Astrocyte (in vitro differentiated cells and primary cell): ENCODE measurements around the gene RNF150. TPM values are rescaled to one million over a fixed set of nuclear protein-coding genes. Genes with fewer than 3 reads are reported as not detected.
A peak's percentile ranks its signal among the peaks of the same experiment; 100 is the strongest.

Experiments used
- DNase-seq: peaks from one replicate; pipeline ENCODE4 v3.0.0-alpha.2; 2010; ENCODE audit warnings: low read depth
- FAIRE-seq: peaks from 2 replicates; lab custom pipeline; 2011; peaks lifted over from hg19 to GRCh38; lab: Jason Lieb, UNC
- H2AFZ ChIP-seq: 2 replicates; pipeline ENCODE4 v1.6.0; 2012; ENCODE audit warnings: low read depth, low read length, inconsistent platforms
- H3K27ac ChIP-seq: 2 replicates; pipeline ENCODE4 v1.5.1; 2011; ENCODE audit warnings: low read depth, low read length, inconsistent platforms
- H3K27me3 ChIP-seq: 2 replicates; pipeline ENCODE4 v1.6.0; 2011; ENCODE audit warnings: low read length, inconsistent platforms; ENCODE audit not compliant: insufficient read depth
- H3K36me3 ChIP-seq: 2 replicates; pipeline ENCODE4 v1.5.1; 2011; ENCODE audit warnings: low read length, inconsistent platforms; ENCODE audit not compliant: insufficient read depth
- H3K4me1 ChIP-seq: 2 replicates; pipeline ENCODE4 v1.5.1; 2011; ENCODE audit warnings: low read length, inconsistent platforms; ENCODE audit not compliant: insufficient read depth
- H3K4me2 ChIP-seq: 2 replicates; pipeline ENCODE4 v1.6.0; 2012; ENCODE audit warnings: low read length, inconsistent platforms
- H3K4me3 ChIP-seq: 2 replicates; pipeline ENCODE4 v1.5.1; 2011; ENCODE audit warnings: low read depth, mild to moderate bottlenecking, low read length, inconsistent platforms; ENCODE audit not compliant: insufficient read depth
- H3K79me2 ChIP-seq: 2 replicates; pipeline ENCODE4 v1.6.0; 2012; ENCODE audit warnings: mild to moderate bottlenecking, low read length, inconsistent platforms; ENCODE audit not compliant: insufficient read depth
- H3K9ac ChIP-seq: 2 replicates; pipeline ENCODE4 v1.6.0; 2012; ENCODE audit warnings: mild to moderate bottlenecking, low read length, inconsistent platforms
- H3K9me3 ChIP-seq: 2 replicates; pipeline ENCODE4 v1.5.1; 2012; ENCODE audit warnings: low read depth, mild to moderate bottlenecking, low read length, inconsistent platforms; ENCODE audit not compliant: insufficient read depth
- H4K20me1 ChIP-seq: 2 replicates; pipeline ENCODE4 v1.6.0; 2012; ENCODE audit warnings: low read length, inconsistent platforms; ENCODE audit not compliant: insufficient read depth
- H3K27ac Mint-ChIP-seq: one replicate; pipeline ENCODE4 v1.8.0; 2021; ENCODE audit warnings: mild to moderate bottlenecking, mixed read lengths; ENCODE audit not compliant: unreplicated experiment
- H3K27me3 Mint-ChIP-seq: one replicate; pipeline ENCODE4 v1.8.0; 2021; ENCODE audit warnings: low read depth, mixed read lengths; ENCODE audit not compliant: unreplicated experiment
- H3K36me3 Mint-ChIP-seq: one replicate; pipeline ENCODE4 v1.8.0; 2021; ENCODE audit warnings: low read depth, mixed read lengths; ENCODE audit not compliant: unreplicated experiment
- H3K4me1 Mint-ChIP-seq: one replicate; pipeline ENCODE4 v1.8.0; 2021; ENCODE audit warnings: low read depth, mixed read lengths; ENCODE audit not compliant: unreplicated experiment
- H3K4me3 Mint-ChIP-seq: one replicate; pipeline ENCODE4 v1.8.0; 2021; ENCODE audit warnings: mild to moderate bottlenecking, moderate library complexity, mixed read lengths; ENCODE audit not compliant: unreplicated experiment
- H3K9me3 Mint-ChIP-seq: one replicate; pipeline ENCODE4 v1.8.0; 2021; ENCODE audit warnings: mild to moderate bottlenecking, mixed read lengths; ENCODE audit not compliant: unreplicated experiment
- CTCF ChIP-seq: IDR thresholded peaks from 2 replicates; pipeline ENCODE4 v1.5.1; 2011; ENCODE audit warnings: low read depth, mild to moderate bottlenecking, inconsistent platforms, low read length, moderate library complexity; ENCODE audit not compliant: insufficient read depth
- EZH2 ChIP-seq: IDR thresholded peaks from 2 replicates; pipeline ENCODE4 v1.6.1; 2012; ENCODE audit warnings: mild to moderate bottlenecking, low read length, inconsistent platforms; ENCODE audit not compliant: insufficient read depth
- total RNA-seq: library from RNA; stranded (reverse); gene quantifications from 2 replicates; pipeline ENCODE4 v1.2.1, GENCODE V29; 2021

Gene RNF150
- total RNA-seq, 1 donor from 2014 or later = 5.2 TPM

GRCh38 chr4:140856621-140857062 lies 276.6 kb downstream of the RNF150 start:
- H3K4me1 ChIP-seq = peaks cover 10% of the 10 kb centered on the region
- no peak overlapping the region for H3K27ac ChIP-seq
- H3K36me3 ChIP-seq = no peaks in the 10 kb centered on the region
- peak overlapping the region; percentile 58 for H2AFZ ChIP-seq
- H3K9ac ChIP-seq = no peak overlapping the region
- FAIRE-seq (no peak), DNase-seq (peak; percentile 86)
- no peaks in the 10 kb centered on the region for H3K36me3 Mint-ChIP-seq
- H3K4me1 Mint-ChIP-seq = peaks cover 5% of the 10 kb centered on the region
- H3K4me2 ChIP-seq = peak overlapping the region; percentile 71
- H3K79me2 ChIP-seq = no peaks in the 10 kb centered on the region
- no peak overlapping the region for H3K4me3 ChIP-seq
- no peaks in the 10 kb centered on the region for H4K20me1 ChIP-seq
- H3K27me3 Mint-ChIP-seq = no peaks in the 10 kb centered on the region
- no peak overlapping the region for H3K4me3 Mint-ChIP-seq
- no peak for TF ChIP-seq EZH2
- no peak for TF ChIP-seq CTCF
- peaks cover 3% of the 10 kb centered on the region for H3K27me3 ChIP-seq
- H3K9me3 Mint-ChIP-seq = no peaks in the 10 kb centered on the region
- no peaks in the 10 kb centered on the region for H3K9me3 ChIP-seq
- no peak overlapping the region for H3K27ac Mint-ChIP-seq

GRCh38 chr4:140854168-140854567 lies 279.1 kb downstream of the RNF150 start:
- Histone ChIP-seq H3K79me2 (no peaks in the 10 kb centered on the region), H3K27me3 (peaks cover 3% of the 10 kb centered on the region), H3K36me3 (no peaks in the 10 kb centered on the region), H3K9me3 (no peaks in the 10 kb centered on the region), H4K20me1 (no peaks in the 10 kb centered on the region), H3K27ac (no peak overlapping the region), H3K4me3 (no peak overlapping the region), H3K4me1 (peaks cover 10% of the 10 kb centered on the region), H2AFZ (no peak overlapping the region), H3K4me2 (no peak overlapping the region), H3K9ac (no peak overlapping the region)
- FAIRE-seq = no peak
- H3K4me1 Mint-ChIP-seq = peaks cover 5% of the 10 kb centered on the region
- H3K27me3 Mint-ChIP-seq = no peaks in the 10 kb centered on the region
- H3K36me3 Mint-ChIP-seq = no peaks in the 10 kb centered on the region
- H3K9me3 Mint-ChIP-seq = no peaks in the 10 kb centered on the region
- no peak overlapping the region for H3K4me3 Mint-ChIP-seq
- DNase-seq = no peak
- H3K27ac Mint-ChIP-seq = no peak overlapping the region
- TF ChIP-seq CTCF = no peak
- TF ChIP-seq EZH2 = no peak

GRCh38 chr4:140851804-140852203 lies 281.5 kb downstream of the RNF150 start:
- no peaks in the 10 kb centered on the region for H3K27me3 Mint-ChIP-seq
- H2AFZ ChIP-seq = no peak overlapping the region
- no peaks in the 10 kb centered on the region for H3K9me3 ChIP-seq
- TF ChIP-seq EZH2 (no peak), CTCF (no peak)
- H3K36me3 Mint-ChIP-seq = no peaks in the 10 kb centered on the region
- no peaks in the 10 kb centered on the region for H3K79me2 ChIP-seq
- no peaks in the 10 kb centered on the region for H4K20me1 ChIP-seq
- DNase-seq (no peak), FAIRE-seq (peak; percentile 20)
- no peak overlapping the region for H3K4me3 Mint-ChIP-seq
- H3K9ac ChIP-seq = no peak overlapping the region
- no peak overlapping the region for H3K4me3 ChIP-seq
- no peak overlapping the region for H3K27ac ChIP-seq
- peaks cover 6% of the 10 kb centered on the region for H3K4me1 ChIP-seq
- H3K27me3 ChIP-seq = peaks cover 3% of the 10 kb centered on the region
- H3K9me3 Mint-ChIP-seq = no peaks in the 10 kb centered on the region
- no peaks in the 10 kb centered on the region for H3K36me3 ChIP-seq
- H3K4me1 Mint-ChIP-seq = peaks cover 2% of the 10 kb centered on the region
- H3K27ac Mint-ChIP-seq = no peak overlapping the region
- no peak overlapping the region for H3K4me2 ChIP-seq
